ENCODE results near the gene NOD1. TPM values are rescaled to one million over a fixed set of nuclear protein-coding genes. Genes with fewer than 3 reads are reported as not detected.

The NOD1 gene
- total and polyA plus RNA-seq, 2 of the 8 experiments (the other 6 are each of a cell fraction or from before 2014, with no cell fraction given) = 3.8 to 6.5 TPM

DNA sequence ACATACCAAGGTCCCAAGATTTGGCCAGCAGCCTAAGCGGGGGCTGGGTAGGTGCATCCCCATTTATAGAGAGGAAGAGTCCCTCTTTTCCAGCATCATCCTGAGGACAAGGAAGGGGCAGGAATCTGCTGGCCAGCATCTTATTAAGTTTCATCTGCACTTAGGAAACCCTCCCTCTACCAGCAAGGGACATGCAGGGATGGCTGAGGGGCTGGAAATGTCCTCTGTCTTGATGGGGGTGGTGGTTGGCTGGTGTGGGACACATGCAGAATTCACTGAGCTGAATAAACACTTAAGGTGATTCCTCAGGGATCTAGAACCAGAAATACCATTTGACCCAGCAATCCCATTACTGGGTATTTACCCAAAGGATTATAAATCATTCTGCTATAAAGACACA, 42.1 kb downstream of the NOD1 start:
- Histone ChIP-seq H3K9ac (replicated peaks in 1 of 4; ENCODE audit: extremely low read depth in 1 of 4, low read depth in 3 of 4, low read length in 3 of 4) (no peak overlapping the region), H3K79me2 (ENCODE audit: control insufficient read depth in 1 of 2, insufficient read depth in 2 of 2, low read length in 2 of 2) (no peaks in the 10 kb centered on the region; a peak in 1 of 4 replicates), H2BK15ac (ENCODE audit: low read length) (no peak overlapping the region), H3K56ac (replicated peaks; ENCODE audit: insufficient read length, low read depth, low read length) (no peak overlapping the region), H2BK20ac (ENCODE audit: low read length) (no peak overlapping the region), H3K4me3 (ENCODE audit: extremely low read depth in 1 of 4, insufficient read depth in 2 of 4, low read depth in 3 of 4, low read length in 4 of 4) (no peak overlapping the region), H3K23ac (ENCODE audit: insufficient read length) (no peak overlapping the region), H4K91ac (replicated peaks; ENCODE audit: insufficient read length, low read length) (no peak overlapping the region), H3K23me2 (ENCODE audit: low read depth, low read length) (no peaks in the 10 kb centered on the region), H2BK12ac (ENCODE audit: low read depth, low read length) (no peak overlapping the region), H2BK120ac (replicated peaks; ENCODE audit: low read depth, low read length) (no peak overlapping the region), H4K20me1 (replicated peaks in 1 of 2; ENCODE audit: control insufficient read depth in 1 of 2, insufficient read depth in 2 of 2, low read length in 2 of 2) (no peaks in the 10 kb centered on the region), H3K4me2 (ENCODE audit: insufficient read depth in 1 of 2, low read depth in 2 of 2, low read length in 2 of 2) (no peak overlapping the region), H3K14ac (ENCODE audit: insufficient read length) (no peak overlapping the region), H2AFZ (ENCODE audit: low read length) (no peak overlapping the region), H4K8ac (ENCODE audit: extremely low read depth, insufficient read depth, low read length) (no peak overlapping the region), H3K27ac (ENCODE audit: low read depth, low read length) (no peak overlapping the region), H3K18ac (ENCODE audit: extremely low read depth, low read length) (no peak overlapping the region), H3K4ac (replicated peaks; ENCODE audit: insufficient read length, low read depth, low read length) (no peak overlapping the region), H3K9me3 (ENCODE audit: insufficient read depth in 2 of 2, low read depth in 1 of 2, low read length in 1 of 2) (peaks cover 0 to 7% of the 10 kb centered on the region in 2 experiments; a peak in 1 of 4 replicates), H3K27me3 (replicated peaks in 1 of 4; ENCODE audit: control insufficient read depth in 3 of 4, extremely low read depth in 1 of 4, insufficient read depth in 3 of 4, low read length in 3 of 4) (no peaks in the 10 kb centered on the region), H4K5ac (ENCODE audit: insufficient read length, low read depth, low read length) (no peak overlapping the region), H3K79me1 (ENCODE audit: low read depth, low read length) (no peaks in the 10 kb centered on the region), H2BK5ac (ENCODE audit: low read depth, low read length) (no peak overlapping the region), H3K4me1 (replicated peaks in 1 of 4; ENCODE audit: control insufficient read depth in 3 of 4, insufficient read depth in 4 of 4, low read length in 3 of 4) (peaks cover 2 to 11% (median 9%) of the 10 kb centered on the region in 4 experiments; a peak in 4 of 7 replicates), H3K36me3 (ENCODE audit: control insufficient read depth in 2 of 4, insufficient read depth in 4 of 4, low read length in 3 of 4) (peaks cover 0 to 17% (median 0%) of the 10 kb centered on the region in 4 experiments; a peak in 1 of 8 replicates), H2AK5ac (ENCODE audit: low read depth, low read length) (no peak overlapping the region)
- FAIRE-seq (no peak), DNase-seq (ENCODE audit: low read depth in 1 of 2, low spot score in 2 of 2) (no peak)
- POLR2A ChIA-PET (ENCODE audit: partially characterized antibody) = interaction anchor here (1.3 kb wide), 1 partner anchor 16 kb away, joined by 3 read pairs; no protein-coding TSS in a partner anchor
- CTCF ChIA-PET (ENCODE audit: partially characterized antibody) = interaction anchor here (1.3 to 1.5 kb wide), 2 partner anchors 13 to 15 kb away, joined by 5 read pairs; no protein-coding TSS in a partner anchor
- 100% methylated on average over 1 of the region's 1 CpG; no CpG with 5 or more reads in 1 of the 2 experiments for WGBS, 2 experiments (ENCODE audit: extremely low coverage in 1 of 2, insufficient coverage in 1 of 2, insufficient read length in 1 of 2, insufficient replicate concordance in 2 of 2, low coverage in 1 of 2, low lambda C conversion rate in 2 of 2, missing lambda C conversion rate in 1 of 2)
- TF ChIP-seq YY1 (IDR thresholded peaks at IDR 0.05; ENCODE audit: low read depth, low read length) (no peak), POU5F1 (IDR thresholded peaks at IDR 0.05; ENCODE audit: low read depth, low read length) (no peak), GABPA (IDR thresholded peaks at IDR 0.05; ENCODE audit: borderline replicate concordance, insufficient read depth, low read length) (no peak), EZH2 (IDR thresholded peaks at IDR 0.05; ENCODE audit: low read depth, low read length, severe bottlenecking) (no peak), TEAD4 (IDR thresholded peaks at IDR 0.05; ENCODE audit: low read depth, low read length) (no peak), SIRT6 (IDR thresholded peaks at IDR 0.05; ENCODE audit: low read length) (no peak), HDAC2 (IDR thresholded peaks at IDR 0.05; ENCODE audit: borderline replicate concordance in 1 of 2, low read depth in 2 of 2, low read length in 2 of 2) (no peak), EP300 (IDR thresholded peaks at IDR 0.05; ENCODE audit: borderline replicate concordance in 1 of 2, low read depth in 2 of 2, low read length in 2 of 2) (no peak), SP1 (IDR thresholded peaks at IDR 0.05; ENCODE audit: low read depth, low read length) (no peak), KDM4A (IDR thresholded peaks at IDR 0.05; ENCODE audit: low read depth, low read length, severe bottlenecking) (no peak), ASH2L (IDR thresholded peaks at IDR 0.05; ENCODE audit: low read length) (no peak), HDAC6 (IDR thresholded peaks at IDR 0.05; ENCODE audit: low read depth, low read length) (no peak), BACH1 (IDR thresholded peaks at IDR 0.05; ENCODE audit: low read length) (no peak)
- TF ChIP-seq, protein P1, sequence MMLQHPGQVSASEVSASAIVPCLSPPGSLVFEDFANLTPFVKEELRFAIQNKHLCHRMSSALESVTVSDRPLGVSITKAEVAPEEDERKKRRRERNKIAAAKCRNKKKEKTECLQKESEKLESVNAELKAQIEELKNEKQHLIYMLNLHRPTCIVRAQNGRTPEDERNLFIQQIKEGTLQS (IDR thresholded peaks at IDR 0.05; ENCODE audit: insufficient read depth, low read depth, low read length) = no peak

All from H1 (cell line).